CD14-positive monocyte (primary cell): Measurements from ENCODE around the gene SECTM1. TPM values are rescaled to one million over a fixed set of nuclear protein-coding genes. Genes with fewer than 3 reads are reported as not detected.

Source experiments
- DNase-seq, 3 donors: peaks; one replicate each; pipeline ENCODE4 v3.0.0-alpha.2; 2011 to 2022
- H2AFZ ChIP-seq: 2 replicates; pipeline ENCODE4 v1.6.0; 2012; ENCODE audit warnings: mild to moderate bottlenecking, low read depth, low read length, inconsistent platforms; ENCODE audit not compliant: insufficient read depth, poor library complexity, severe bottlenecking
- H3K27ac ChIP-seq, 2 donors: 1 replicate in 1 of 2; 2 replicates in 1 of 2; pipeline ENCODE4 v1.5.1; 2012 to 2013; ENCODE audit warnings: low read length in 2 of 2, control low read depth in 1 of 2, inconsistent platforms in 1 of 2, low read depth in 1 of 2, mild to moderate bottlenecking in 1 of 2
- H3K27me3 ChIP-seq, 2 donors: one replicate each; pipeline versions ENCODE4 v1.6.0 to v1.6.1; 2011 to 2013; ENCODE audit warnings: low read length in 2 of 2; ENCODE audit not compliant: control insufficient read depth in 2 of 2, insufficient read depth in 2 of 2
- H3K36me3 ChIP-seq, 2 donors: replicated peaks in 1 of 2; 1 replicate in 1 of 2; 2 replicates in 1 of 2; pipeline versions ENCODE4 v1.5.1 to v1.6.1; 2012 to 2013; ENCODE audit warnings: low read length in 2 of 2, control low read depth in 1 of 2, inconsistent platforms in 1 of 2, mild to moderate bottlenecking in 1 of 2; ENCODE audit not compliant: insufficient read depth in 2 of 2, control insufficient read depth in 1 of 2
- H3K4me1 ChIP-seq, 2 donors: 1 replicate in 1 of 2; 2 replicates in 1 of 2; pipeline versions ENCODE4 v1.5.1 to v1.6.1; 2012 to 2013; ENCODE audit warnings: low read length in 2 of 2, control low read depth in 1 of 2, inconsistent platforms in 1 of 2, mild to moderate bottlenecking in 1 of 2, moderate library complexity in 1 of 2; ENCODE audit not compliant: insufficient read depth in 2 of 2, control insufficient read depth in 1 of 2
- H3K4me2 ChIP-seq: replicated peaks from 2 replicates; pipeline ENCODE3; 2012; ENCODE audit warnings: low read length, moderate library complexity, mild to moderate bottlenecking; ENCODE audit not compliant: poor library complexity, severe bottlenecking; ENCODE audit errors: extremely low read depth
- H3K4me3 ChIP-seq, 3 experiments: fragments of 200-600 bp in 1 of 3; sonication (generic) in 1 of 3; replicated peaks in 1 of 3; 1 replicate in 2 of 3; 2 replicates in 1 of 3; pipeline ENCODE4 v1.5.1; 2011 to 2013; ENCODE audit warnings: low read length in 3 of 3, mild to moderate bottlenecking in 3 of 3, control low read depth in 2 of 3, low read depth in 2 of 3, inconsistent platforms in 1 of 3, moderate library complexity in 1 of 3
- H3K79me2 ChIP-seq: 2 replicates; pipeline ENCODE4 v1.6.0; 2012; ENCODE audit warnings: mild to moderate bottlenecking, control low read depth, inconsistent platforms, low read length, moderate library complexity; ENCODE audit not compliant: insufficient read depth
- H3K9ac ChIP-seq: 2 replicates; pipeline ENCODE4 v1.6.0; 2017; ENCODE audit warnings: low read length, mild to moderate bottlenecking; ENCODE audit not compliant: insufficient read depth, poor library complexity, severe bottlenecking
- H3K9me3 ChIP-seq, 2 donors: replicated peaks in 1 of 2; 1 replicate in 1 of 2; 2 replicates in 1 of 2; pipeline versions ENCODE4 v1.5.1 to v1.6.1; 2012 to 2013; ENCODE audit warnings: low read length in 2 of 2, control low read depth in 1 of 2; ENCODE audit not compliant: control insufficient read depth in 1 of 2, insufficient read depth in 1 of 2
- H4K20me1 ChIP-seq: 2 replicates; pipeline ENCODE4 v1.6.0; 2012; ENCODE audit warnings: mild to moderate bottlenecking, low read length, control low read depth, moderate library complexity; ENCODE audit not compliant: insufficient read depth
- H3K27ac Mint-ChIP-seq, 7 donors: one replicate each; pipeline ENCODE4 v1.8.0; 2020; ENCODE audit warnings: mild to moderate bottlenecking in 7 of 7, mixed read lengths in 7 of 7, moderate library complexity in 6 of 7, inconsistent platforms in 2 of 7
- H3K27me3 Mint-ChIP-seq, 3 donors: one replicate each; pipeline ENCODE4 v1.8.0; 2021 to 2022; ENCODE audit warnings: low read depth in 3 of 3, mild to moderate bottlenecking in 3 of 3, mixed read lengths in 3 of 3, moderate library complexity in 3 of 3, inconsistent platforms in 1 of 3
- H3K36me3 Mint-ChIP-seq, 2 donors: one replicate each; pipeline ENCODE4 v1.8.0; 2020; ENCODE audit warnings: mixed read lengths in 2 of 2, inconsistent platforms in 1 of 2, mild to moderate bottlenecking in 1 of 2
- H3K4me1 Mint-ChIP-seq: one replicate; pipeline ENCODE4 v1.8.0; 2020; ENCODE audit warnings: mild to moderate bottlenecking, mixed read lengths
- H3K4me3 Mint-ChIP-seq, 2 donors: one replicate each; pipeline ENCODE4 v1.8.0; 2020; ENCODE audit warnings: mild to moderate bottlenecking in 2 of 2, mixed read lengths in 2 of 2, moderate library complexity in 1 of 2
- H3K9me3 Mint-ChIP-seq, 7 donors: one replicate each; pipeline ENCODE4 v1.8.0; 2020 to 2022; ENCODE audit warnings: mixed read lengths in 7 of 7, mild to moderate bottlenecking in 6 of 7, moderate library complexity in 6 of 7, inconsistent platforms in 2 of 7
- WGBS: methylation state at CpG from one replicate; pipeline ENCODE4 v1.1.5; 2013; ENCODE audit warnings: missing lambda C conversion rate; ENCODE audit not compliant: insufficient coverage; 5-methylcytosine and 5-hydroxymethylcytosine counted together
- intact Hi-C, 2 donors: fragments of 100-400 bp; cut with micrococcal nuclease; formaldehyde crosslinking; loops; one replicate each; pipeline versions ENCODE4 v1.15.0 to v1.15.1; 2023
- polyA plus RNA-seq, 3 donors: library from polyadenylated mRNA; depleted of rRNA in 1 of 3; unstranded in 2 of 3; stranded (reverse) in 1 of 3; fragments of 300-500 nt in 2 of 3; fragments of >200 nt in 1 of 3; fragmentation: Illumina TruSeq in 2 of 3; gene quantifications; 1 replicate in 2 of 3; 2 replicates in 1 of 3; pipeline ENCODE4 v1.2.3, GENCODE V29; 2012 to 2021
- TF ChIP-seq, protein P1 (sequence below): fragments of 200-600 bp; IDR thresholded peaks from one replicate; pipeline ENCODE4 v1.8.0; 2022; ENCODE audit warnings: antibody characterized with exemption, mild to moderate bottlenecking

SECTM1 gene
- polyA plus RNA-seq, 3 donors, result 136 to 209 (median 188) TPM

DNA sequence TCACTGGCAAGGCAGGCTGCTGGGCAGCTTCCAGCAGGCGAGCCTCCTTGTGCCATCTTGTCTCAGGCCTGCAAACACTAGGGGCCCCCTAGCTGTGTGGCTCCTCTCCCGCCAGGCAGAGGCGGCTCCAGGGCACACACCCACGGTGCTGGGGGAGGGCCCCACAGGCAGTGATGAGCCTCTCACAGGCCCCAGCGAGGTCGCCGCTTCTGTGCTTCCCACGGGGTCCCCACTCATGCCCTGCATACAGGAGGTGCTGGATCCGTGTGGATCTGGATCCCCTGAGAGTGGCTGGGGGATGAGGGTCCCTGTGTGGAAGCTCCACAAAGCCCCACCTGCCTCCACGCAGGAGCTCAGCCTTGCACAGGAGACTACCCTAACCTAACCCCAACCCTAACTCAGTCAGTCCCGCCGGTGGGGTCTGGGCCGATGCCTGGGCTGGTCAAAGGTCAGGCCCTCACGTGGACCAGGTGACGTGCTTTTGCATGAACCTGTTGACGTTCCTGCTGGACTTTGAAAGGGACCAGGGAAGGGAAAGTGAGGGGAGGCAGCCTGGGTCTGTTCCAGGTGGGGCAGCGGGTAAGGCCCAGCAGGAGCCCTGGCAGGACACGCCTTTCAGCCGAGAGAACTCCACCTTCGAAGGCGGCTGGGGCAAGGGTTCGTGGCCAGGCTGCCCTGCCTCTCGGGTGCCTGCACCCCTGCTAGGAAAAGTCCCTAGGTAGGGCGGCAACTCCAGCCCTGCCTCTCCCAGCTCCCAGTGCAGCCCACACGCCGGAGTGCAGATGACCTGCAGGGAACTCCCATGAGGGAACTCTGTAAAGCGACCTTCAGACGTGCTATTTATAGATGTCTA lies 5.2 kb downstream of the SECTM1 start:
- H3K27ac ChIP-seq, result no peak overlapping the region
- WGBS, result 90% methylated on average over 19 of the region's 28 CpGs
- TF ChIP-seq, protein P1, sequence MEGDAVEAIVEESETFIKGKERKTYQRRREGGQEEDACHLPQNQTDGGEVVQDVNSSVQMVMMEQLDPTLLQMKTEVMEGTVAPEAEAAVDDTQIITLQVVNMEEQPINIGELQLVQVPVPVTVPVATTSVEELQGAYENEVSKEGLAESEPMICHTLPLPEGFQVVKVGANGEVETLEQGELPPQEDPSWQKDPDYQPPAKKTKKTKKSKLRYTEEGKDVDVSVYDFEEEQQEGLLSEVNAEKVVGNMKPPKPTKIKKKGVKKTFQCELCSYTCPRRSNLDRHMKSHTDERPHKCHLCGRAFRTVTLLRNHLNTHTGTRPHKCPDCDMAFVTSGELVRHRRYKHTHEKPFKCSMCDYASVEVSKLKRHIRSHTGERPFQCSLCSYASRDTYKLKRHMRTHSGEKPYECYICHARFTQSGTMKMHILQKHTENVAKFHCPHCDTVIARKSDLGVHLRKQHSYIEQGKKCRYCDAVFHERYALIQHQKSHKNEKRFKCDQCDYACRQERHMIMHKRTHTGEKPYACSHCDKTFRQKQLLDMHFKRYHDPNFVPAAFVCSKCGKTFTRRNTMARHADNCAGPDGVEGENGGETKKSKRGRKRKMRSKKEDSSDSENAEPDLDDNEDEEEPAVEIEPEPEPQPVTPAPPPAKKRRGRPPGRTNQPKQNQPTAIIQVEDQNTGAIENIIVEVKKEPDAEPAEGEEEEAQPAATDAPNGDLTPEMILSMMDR, result no peak
- Mint-ChIP-seq H3K4me1 (peaks cover 21% of the 10 kb centered on the region), H3K4me3 (no peak overlapping the region), H3K36me3 (peaks cover 34 to 46% of the 10 kb centered on the region in 2 donors), H3K27me3 (peaks cover 17 to 33% (median 20%) of the 10 kb centered on the region in 3 donors), H3K27ac (no peak overlapping the region), H3K9me3 (peaks cover 0 to 2% (median 0%) of the 10 kb centered on the region in 7 donors)
- H3K36me3 ChIP-seq, result peaks cover 11 to 42% of the 10 kb centered on the region in 2 donors
- no peak for DNase-seq
- H3K4me1 ChIP-seq, result peaks cover 14 to 34% of the 10 kb centered on the region in 2 donors
- H4K20me1 ChIP-seq, result peaks cover 95% of the 10 kb centered on the region
- no peaks in the 10 kb centered on the region for H3K9me3 ChIP-seq
- no peaks in the 10 kb centered on the region for H3K27me3 ChIP-seq
- H3K4me3 ChIP-seq, result no peak overlapping the region
- H3K9ac ChIP-seq, result no peak overlapping the region
- peaks cover 29% of the 10 kb centered on the region for H3K79me2 ChIP-seq
- intact Hi-C loops, result loop anchor here in 1 of 2 donors (10.0 kb wide), 1 partner anchor 304 kb away; the partner anchor contains the start of genes CENPX and LRRC45
- H2AFZ ChIP-seq, result no peak overlapping the region
- no peak overlapping the region for H3K4me2 ChIP-seq

DNA sequence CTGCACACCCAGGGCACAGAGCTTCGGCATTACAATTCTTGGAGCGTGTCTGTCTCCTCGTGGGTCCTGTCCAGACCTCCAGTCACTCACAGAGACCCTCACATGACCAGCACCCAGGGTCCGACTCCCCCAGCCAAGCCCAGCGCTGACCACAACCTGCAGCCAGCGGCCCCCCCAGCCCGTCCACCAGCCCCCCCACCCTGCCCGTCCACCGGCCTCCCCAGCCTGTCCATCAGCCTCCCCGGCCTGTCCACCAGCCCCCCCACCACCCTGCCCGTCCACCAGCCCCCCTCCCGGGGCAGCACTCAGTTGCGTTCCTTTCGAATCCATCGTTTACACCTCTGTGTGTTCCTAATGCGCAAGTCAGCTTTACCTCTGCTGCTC lies 5.8 kb downstream of the SECTM1 start:
- peaks cover 37 to 50% of the 10 kb centered on the region in 2 donors for H3K36me3 Mint-ChIP-seq
- 96% methylated on average over 8 of the region's 16 CpGs for WGBS
- H4K20me1 ChIP-seq, result peaks cover 100% of the 10 kb centered on the region
- intact Hi-C loops, result loop anchor here in 1 of 2 donors (10.0 kb wide), 1 partner anchor 303 kb away; the partner anchor contains the start of genes CENPX and LRRC45
- peaks cover 11 to 42% of the 10 kb centered on the region in 2 donors for H3K36me3 ChIP-seq
- TF ChIP-seq, protein P1, result no peak
- H3K9ac ChIP-seq, result no peak overlapping the region
- no peaks in the 10 kb centered on the region for H3K27me3 ChIP-seq
- H3K4me3 ChIP-seq, result no peak overlapping the region
- peaks cover 18% of the 10 kb centered on the region for H3K4me1 Mint-ChIP-seq
- no peak overlapping the region for H3K4me2 ChIP-seq
- no peak overlapping the region for H3K27ac Mint-ChIP-seq
- peaks cover 17 to 32% (median 20%) of the 10 kb centered on the region in 3 donors for H3K27me3 Mint-ChIP-seq
- no peaks in the 10 kb centered on the region for H3K9me3 ChIP-seq
- no peaks in the 10 kb centered on the region for H3K9me3 Mint-ChIP-seq
- H2AFZ ChIP-seq, result no peak overlapping the region
- H3K27ac ChIP-seq, result no peak overlapping the region
- H3K4me1 ChIP-seq, result peaks cover 9 to 28% of the 10 kb centered on the region in 2 donors
- H3K4me3 Mint-ChIP-seq, result no peak overlapping the region
- peaks cover 29% of the 10 kb centered on the region for H3K79me2 ChIP-seq
- DNase-seq, result no peak
